ENCODE measurements around the gene PLPPR3.
"Not testable (repeated sequence)": the region's sequence is repeated elsewhere in the genome, so short reads cannot be mapped to it uniquely, and the experiment has no call there.

The PLPPR3 gene

DNA sequence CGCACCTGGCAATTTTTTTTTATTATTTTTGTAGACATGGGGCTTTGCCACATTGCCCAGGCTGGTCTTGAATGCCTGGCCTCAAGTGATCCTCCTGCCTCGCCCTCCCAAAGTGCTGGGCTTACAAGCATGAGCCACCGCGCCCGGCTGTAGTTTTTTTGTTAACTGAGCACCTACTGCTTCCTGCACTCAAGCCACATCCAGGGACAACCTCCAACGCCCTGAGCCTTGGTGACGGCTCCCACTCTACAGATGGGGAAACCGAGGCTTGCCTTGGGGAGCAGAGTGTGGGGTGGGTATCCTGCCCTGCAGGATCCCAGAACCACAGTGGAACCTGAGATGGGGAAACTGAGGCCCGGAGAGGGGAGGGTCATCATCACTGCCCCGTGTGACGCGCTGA lies 33.4 kb upstream of the PLPPR3 start:
- no peak for DNase-seq (ENCODE audit: insufficient read length, low spot score)
- no peak for FAIRE-seq

DNA sequence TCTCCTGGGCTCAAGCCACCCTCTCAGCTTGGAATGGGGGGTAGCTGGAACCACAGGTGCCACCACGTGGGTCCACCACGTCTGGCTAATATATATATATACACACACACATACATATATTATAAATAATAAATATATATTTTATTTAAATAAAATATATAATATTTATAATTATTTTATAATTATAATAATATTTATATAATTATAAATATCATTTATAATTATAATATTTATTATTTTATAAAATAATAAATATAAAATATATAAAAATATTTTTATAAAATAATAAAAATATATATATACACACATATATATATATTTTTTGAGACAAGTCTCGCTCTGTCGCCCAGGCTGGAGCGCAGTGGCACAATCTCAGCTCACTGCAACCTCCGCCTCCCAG lies 32.8 kb upstream of the PLPPR3 start:
- FAIRE-seq (no peak), DNase-seq (ENCODE audit: insufficient read length, low spot score) (no peak)

- not testable (repeated sequence) for DNase-seq (ENCODE audit: insufficient read length, low spot score); FAIRE-seq
Measured at GRCh38 chr19:853614-854220, 32.0 kb upstream of the PLPPR3 start.

DNA sequence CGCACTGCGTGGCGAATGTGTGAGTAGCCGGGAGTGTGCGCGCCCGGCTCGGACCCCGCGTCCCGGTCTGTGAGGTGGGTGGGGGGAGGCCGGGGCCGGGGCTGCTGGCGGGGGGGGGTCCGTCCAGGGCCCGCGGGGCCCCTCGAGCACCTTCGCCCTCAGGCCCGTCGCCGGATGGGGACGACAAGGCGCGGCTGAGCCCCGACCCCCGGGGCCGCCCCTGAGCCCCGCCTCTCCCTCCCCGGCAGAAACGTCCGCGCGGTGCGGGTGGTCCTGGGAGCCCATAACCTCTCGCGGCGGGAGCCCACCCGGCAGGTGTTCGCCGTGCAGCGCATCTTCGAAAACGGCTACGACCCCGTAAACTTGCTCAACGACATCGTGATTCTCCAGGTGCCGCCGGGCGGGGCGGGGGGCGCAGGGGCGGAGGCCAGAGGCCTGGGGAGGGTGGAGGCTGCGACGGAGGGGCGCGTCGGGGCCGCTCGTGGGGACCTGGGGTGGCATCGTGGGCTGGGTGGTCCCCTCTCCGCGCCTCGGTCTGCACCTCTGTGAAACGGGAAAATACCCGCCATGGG lies 31.3 kb upstream of the PLPPR3 start:
- FAIRE-seq (no peak), DNase-seq (ENCODE audit: insufficient read length, low spot score) (no peak)

DNA sequence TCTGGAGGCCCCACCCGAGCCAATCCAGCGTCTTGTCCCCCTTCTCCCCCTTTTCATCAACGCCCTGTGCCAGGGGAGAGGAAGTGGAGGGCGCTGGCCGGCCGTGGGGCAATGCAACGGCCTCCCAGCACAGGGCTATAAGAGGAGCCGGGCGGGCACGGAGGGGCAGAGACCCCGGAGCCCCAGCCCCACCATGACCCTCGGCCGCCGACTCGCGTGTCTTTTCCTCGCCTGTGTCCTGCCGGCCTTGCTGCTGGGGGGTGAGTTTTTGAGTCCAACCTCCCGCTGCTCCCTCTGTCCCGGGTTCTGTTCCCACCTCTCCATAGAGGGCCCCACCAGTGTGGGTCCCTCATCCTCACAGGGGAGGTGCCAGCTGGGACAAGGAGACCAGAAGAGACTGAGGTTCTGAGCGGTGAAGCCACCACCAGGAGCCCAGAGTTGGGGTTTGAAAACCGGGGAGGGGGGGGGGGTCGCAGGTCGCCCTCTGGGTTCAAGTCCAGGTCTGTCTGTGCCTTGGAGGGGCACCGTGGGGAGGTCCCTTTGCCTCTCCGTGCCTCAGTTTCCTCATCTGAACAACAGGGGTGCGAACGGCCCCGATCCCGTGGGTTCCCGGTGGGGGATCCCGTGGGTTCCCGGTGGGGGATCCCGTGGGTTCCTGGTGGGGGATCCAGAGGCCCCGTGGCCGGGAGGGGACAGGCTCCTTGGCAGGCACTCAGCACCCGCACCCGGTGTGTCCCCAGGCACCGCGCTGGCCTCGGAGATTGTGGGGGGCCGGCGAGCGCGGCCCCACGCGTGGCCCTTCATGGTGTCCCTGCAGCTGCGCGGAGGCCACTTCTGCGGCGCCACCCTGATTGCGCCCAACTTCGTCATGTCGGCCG lies 30.6 kb upstream of the PLPPR3 start, which contains the start of gene ELANE:
Gene ELANE (plus strand): TSS at position 168 of the 878 bp plus-strand sequence. CDS start 26 bp downstream, at position 194.
- no peak for FAIRE-seq
- no peak for DNase-seq (ENCODE audit: insufficient read length, low spot score)

DNA sequence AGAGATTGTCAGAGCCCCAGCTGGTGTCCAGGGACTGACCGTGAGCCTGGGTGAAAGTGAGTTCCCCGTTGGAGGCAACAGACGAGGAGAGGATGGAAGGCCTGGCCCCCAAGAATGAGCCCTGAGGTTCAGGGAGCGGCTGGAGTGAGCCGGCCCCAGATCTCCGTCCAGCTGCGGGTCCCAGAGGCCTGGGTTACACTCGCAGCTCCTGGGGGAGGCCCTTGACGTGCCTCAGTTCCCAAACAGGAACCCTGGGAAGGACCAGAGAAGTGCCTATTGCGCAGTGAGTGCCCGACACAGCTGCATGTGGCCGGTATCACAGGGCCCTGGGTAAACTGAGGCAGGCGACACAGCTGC lies 29.2 kb upstream of the PLPPR3 start:
- DNase-seq (ENCODE audit: insufficient read length, low spot score), result no peak
- FAIRE-seq, result no peak

DNA sequence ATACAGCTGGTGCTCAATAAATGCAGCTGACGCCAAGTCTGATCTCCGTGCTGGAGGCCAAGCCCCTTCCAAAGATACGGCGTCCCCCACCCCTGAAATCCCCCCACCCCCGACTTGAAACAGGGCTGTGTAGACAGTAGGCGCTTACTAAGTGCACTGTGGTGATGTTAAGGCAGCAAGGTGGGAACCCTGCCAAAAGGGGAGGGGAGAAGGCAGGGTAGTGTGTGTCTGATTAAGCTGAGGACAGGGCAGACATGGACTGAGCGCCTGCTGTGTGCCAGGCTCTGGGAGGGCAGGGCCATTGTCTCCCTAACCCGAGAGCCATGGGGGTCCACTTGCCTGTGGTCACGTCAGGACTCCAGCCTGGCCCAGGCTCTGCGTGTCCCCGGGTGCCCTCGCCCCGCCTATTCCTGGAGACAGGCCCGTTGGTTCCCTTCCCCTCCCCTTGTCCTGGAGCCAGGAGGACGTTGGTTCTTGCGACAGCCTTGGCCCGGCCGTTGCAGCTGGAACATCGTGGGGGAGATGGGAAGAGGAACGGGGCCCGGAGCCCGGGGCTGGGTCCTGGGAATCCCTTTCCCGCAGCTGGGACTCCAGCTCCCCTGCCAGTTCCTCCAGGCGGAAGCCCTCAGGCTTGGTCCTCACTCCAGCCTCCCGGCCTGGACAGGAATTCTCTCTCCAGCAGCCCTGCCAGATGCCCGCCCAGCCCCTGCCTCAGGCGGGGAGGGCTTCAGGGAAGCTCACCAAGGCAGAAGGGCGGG lies 28.6 kb upstream of the PLPPR3 start:
- peak; percentile 84 for DNase-seq (ENCODE audit: insufficient read length, low spot score)
- FAIRE-seq, result peak; percentile 16

- not testable (repeated sequence) for DNase-seq (ENCODE audit: insufficient read length, low spot score); FAIRE-seq
Measured at GRCh38 chr19:849195-849594, 27.4 kb upstream of the PLPPR3 start.

- no peak for FAIRE-seq
- no peak for DNase-seq (ENCODE audit: insufficient read length, low spot score)
Measured at GRCh38 chr19:848386-848921, 26.7 kb upstream of the PLPPR3 start.

- FAIRE-seq (no peak), DNase-seq (ENCODE audit: insufficient read length, low spot score) (no peak)
Measured at GRCh38 chr19:845707-846521, 24.2 kb upstream of the PLPPR3 start.

GRCh38 chr19:844546-844971 lies 22.8 kb upstream of the PLPPR3 start:
- no peak for FAIRE-seq
- DNase-seq (ENCODE audit: insufficient read length, low spot score), result no peak

GRCh38 chr19:843836-844545 lies 22.2 kb upstream of the PLPPR3 start:
- FAIRE-seq (no peak), DNase-seq (ENCODE audit: insufficient read length, low spot score) (no peak)

- no peak for DNase-seq (ENCODE audit: insufficient read length, low spot score)
- no peak for FAIRE-seq
Measured at GRCh38 chr19:843180-843835, 21.6 kb upstream of the PLPPR3 start.

GRCh38 chr19:842802-843179 lies 21.0 kb upstream of the PLPPR3 start:
- not testable (repeated sequence) for DNase-seq (ENCODE audit: insufficient read length, low spot score); FAIRE-seq

DNA sequence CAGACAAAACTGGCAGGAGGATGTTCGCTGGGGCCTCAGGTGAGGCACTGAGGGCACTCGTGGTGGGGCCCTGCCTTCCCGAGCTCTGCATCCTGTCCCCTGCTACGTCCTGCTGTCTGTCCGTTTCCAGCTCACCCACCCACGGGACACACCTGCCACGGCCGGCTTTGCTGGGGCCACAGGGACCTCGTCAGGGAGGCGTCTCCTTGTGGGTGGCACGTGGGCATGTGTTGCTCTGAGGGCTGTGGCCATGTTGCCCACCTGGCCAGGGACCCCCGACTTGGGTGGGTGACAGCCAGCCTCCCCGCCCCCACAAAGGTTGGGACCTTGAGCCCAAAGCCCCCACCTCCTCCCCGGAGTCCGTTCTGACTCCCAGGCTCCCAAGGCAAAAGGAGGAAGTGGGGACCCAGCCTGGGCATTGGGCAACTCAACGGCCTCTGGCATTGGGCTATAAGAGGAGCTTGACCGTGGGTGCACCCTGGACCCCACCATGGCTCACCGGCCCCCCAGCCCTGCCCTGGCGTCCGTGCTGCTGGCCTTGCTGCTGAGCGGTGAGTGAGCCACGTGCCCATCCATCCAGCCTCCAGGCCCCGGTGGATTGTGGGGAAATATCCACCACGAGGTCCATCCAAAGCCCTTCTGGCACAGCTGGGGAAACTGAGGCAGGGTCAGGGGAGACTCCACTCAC lies 18.9 kb upstream of the PLPPR3 start, which contains the start of gene PRTN3:
Gene PRTN3 (plus strand): TSS at position 481 of the 688 bp plus-strand sequence. CDS start 10 bp downstream, at position 491.
- no peak for FAIRE-seq
- no peak for DNase-seq (ENCODE audit: insufficient read length, low spot score)

DNA sequence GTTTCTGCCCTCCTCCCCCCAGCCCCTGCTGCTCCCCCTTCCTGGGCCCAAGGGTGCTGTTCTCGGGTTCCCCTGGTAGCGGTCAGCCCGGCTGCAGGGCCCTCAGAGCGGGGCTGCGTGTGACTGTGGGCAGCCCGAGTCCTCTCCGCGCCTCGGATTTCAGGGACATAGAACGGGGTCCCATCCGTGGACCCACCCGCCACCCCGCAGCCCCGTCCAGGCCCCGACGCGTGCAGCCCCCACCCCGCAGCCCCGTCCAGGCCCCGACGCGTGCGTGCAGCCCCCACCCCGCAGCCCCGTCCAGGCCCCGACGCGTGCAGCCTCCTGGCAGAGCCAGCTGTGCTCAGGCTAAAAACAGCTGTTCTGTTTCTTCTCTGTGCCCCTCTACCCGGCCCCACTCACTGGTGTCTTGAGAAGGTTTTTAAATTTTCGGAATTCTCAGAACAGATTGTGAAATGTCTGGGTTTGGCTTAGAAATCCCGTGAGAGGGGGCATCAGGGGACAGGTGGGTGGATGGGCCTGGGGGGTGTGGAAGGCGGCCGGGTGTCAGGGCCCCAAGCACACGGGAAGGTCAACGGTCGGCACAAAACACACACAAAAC lies 13.6 kb upstream of the PLPPR3 start:
- no peak for DNase-seq (ENCODE audit: insufficient read length, low spot score)
- FAIRE-seq, result no peak

GRCh38 chr19:834216-834615 lies 12.5 kb upstream of the PLPPR3 start:
- DNase-seq (ENCODE audit: insufficient read length, low spot score), result no peak
- no peak for FAIRE-seq

All from HTR-8/SVneo (cell line).